Dermis microvascular lymphatic vessel endothelial cell (primary cell): ENCODE data around the gene SLC30A3. TPM values are rescaled to one million over a fixed set of nuclear protein-coding genes. Genes with fewer than 3 reads are reported as not detected.
"Not testable (repeated sequence)": the region's sequence is repeated elsewhere in the genome, so short reads cannot be mapped to it uniquely, and the experiment has no call there.

Experiments used
- DNase-seq, 2 donors: peaks; one replicate each; pipeline versions ENCODE4 v3.0.0 to v3.0.0-alpha.2; 2010; ENCODE audit warnings: low read depth in 2 of 2
- total RNA-seq: library from RNA; depleted of rRNA; stranded (reverse); fragments of >200 nt; gene quantifications from 2 replicates; pipeline ENCODE4 v1.2.1, GENCODE V29; 2014

The SLC30A3 gene, protein sequence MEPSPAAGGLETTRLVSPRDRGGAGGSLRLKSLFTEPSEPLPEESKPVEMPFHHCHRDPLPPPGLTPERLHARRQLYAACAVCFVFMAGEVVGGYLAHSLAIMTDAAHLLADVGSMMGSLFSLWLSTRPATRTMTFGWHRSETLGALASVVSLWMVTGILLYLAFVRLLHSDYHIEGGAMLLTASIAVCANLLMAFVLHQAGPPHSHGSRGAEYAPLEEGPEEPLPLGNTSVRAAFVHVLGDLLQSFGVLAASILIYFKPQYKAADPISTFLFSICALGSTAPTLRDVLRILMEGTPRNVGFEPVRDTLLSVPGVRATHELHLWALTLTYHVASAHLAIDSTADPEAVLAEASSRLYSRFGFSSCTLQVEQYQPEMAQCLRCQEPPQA
- total RNA-seq = 6.3 and 15.0 TPM in 2 replicates

GRCh38 chr2:27262379-27263286, at the start of gene SLC30A3:
Gene SLC30A3 (minus strand): TSS chr2:27263047. CDS start chr2:27262906, 141 bp downstream.
- peak in 1 of 2 donors; percentile 81 for DNase-seq

DNA sequence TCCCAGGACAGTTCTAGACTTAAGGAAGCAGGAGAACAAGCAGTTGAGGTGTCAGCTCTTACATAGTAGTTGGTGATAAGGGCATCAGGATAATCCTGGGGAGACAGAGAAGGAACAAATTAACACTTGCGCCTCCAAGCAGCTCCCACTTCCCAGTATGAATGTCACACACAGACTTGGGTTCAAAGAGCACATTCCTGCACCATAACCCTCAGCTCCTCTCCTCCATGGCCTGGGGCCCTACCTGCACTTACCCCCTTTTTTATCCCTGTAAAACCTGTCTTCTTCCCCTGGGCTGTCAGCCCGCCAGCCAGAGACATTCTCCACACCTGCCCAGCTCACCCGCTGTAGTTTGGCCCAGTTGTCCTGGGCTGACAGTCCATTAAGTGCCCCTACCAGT, 49.3 kb upstream of the SLC30A3 start:
- no peak for DNase-seq

DNA sequence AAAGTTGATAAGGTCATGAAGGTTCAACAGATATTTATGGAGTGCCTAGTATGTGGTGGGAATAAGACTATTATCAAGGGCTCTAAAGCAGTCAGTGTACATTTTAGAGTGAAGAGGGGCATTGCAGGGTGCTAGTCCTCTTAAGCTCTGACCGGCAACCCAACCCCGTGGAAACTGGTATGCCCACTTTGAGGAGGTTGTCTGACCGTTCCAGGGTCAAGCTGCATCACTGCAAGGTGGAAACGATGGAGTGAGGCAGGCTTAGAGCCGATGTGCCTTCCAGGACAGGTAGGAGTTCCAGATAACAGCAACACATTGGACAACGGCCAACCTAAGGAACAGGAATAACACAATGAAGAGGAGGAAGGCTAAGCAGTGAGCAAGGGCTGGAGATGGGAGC, 46.8 kb upstream of the SLC30A3 start:
- DNase-seq = no peak

DNA sequence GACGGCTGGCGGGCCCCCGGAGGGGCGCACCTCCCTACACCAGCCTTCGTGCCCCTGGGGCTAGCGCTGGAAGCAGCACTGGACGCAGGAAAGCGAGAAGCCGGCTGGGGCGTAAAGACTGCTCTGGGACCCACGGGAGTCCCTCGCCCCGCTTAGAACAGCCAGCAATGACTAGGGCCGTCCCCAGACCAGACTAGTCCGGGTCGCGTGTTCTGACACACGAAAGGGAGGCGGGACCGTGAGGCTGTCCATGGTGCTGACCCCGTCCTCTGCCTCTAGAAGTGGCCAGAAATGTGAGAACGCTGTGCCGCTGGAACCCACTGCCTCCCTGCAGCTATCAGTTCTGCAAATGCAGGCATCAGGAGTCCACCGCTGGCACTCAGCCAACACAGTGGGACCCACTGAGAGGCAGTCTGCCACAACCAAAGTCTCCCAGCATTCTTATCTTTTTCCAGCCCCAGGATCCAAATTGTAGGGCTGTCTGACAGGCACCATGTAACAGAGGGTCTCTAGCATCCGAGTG, 45.6 kb upstream of the SLC30A3 start, which contains the start of gene UCN:
Gene UCN (minus strand): TSS at position 87 of the 523 bp plus-strand sequence. CDS start 550 bp downstream, outside the sequence.
- DNase-seq = peak in 1 of 2 donors; percentile 67

DNA sequence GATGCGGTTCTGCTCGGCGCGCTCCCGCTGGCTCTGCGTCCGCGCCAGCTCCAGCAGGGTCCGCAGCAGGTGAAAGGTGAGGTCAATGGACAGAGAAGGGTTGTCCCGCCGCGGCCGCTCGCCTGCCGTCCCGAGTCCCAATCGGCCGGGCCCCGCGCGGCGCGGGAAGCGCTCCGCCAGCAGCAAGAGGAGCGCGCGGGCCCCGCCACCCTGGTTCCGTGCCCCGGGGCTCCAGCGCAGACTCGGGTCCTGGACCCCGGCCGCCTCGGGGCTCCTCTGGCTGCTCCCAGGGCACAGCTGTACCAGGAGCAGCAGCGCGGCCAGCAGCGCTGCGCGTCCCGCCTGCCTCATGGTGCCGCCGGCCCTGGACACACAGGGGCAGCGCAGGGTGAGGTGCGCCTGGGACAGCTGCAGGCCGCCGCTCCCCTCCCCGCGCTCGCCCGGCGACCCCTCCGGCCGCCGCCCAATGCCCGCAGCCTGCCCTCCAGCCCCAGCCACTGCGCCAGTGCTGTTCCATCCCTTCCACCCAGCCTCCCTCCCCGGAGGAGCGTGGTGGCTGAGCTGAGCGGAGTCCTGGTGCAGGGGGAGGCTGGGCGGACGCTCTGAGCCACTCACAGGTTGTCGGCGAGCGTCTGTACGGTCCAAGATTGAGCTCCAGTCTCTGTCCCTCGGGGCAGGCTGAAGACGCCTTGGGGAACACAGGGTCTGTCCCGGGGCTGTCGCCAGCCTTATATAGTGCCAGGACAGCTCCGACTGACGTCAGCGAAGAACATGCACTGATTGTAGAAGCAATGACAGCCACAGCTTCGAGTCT, 44.9 kb upstream of the SLC30A3 start:
- no peak for DNase-seq

- no peak for DNase-seq
Observed at GRCh38 chr2:27307287-27307544, 44.4 kb upstream of the SLC30A3 start.

GRCh38 chr2:27306573-27307286, 43.9 kb upstream of the SLC30A3 start:
- no peak for DNase-seq

GRCh38 chr2:27306136-27306535, 43.3 kb upstream of the SLC30A3 start:
- no peak for DNase-seq

DNA sequence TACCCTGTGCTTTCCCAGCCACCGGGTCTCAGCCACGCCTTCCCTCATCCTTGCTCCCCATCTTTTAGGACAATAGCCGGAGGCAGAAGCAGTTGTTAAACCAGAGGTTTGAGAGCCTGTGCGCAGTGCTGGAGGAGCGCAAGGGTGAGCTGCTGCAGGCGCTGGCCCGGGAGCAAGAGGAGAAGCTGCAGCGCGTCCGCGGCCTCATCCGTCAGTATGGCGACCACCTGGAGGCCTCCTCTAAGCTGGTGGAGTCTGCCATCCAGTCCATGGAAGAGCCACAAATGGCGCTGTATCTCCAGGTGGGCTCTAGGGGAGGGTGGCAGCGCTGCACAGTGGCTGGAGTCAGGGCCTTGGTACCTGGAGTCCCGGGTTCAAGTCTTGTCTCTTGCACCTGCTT, 42.7 kb upstream of the SLC30A3 start:
- no peak for DNase-seq

DNA sequence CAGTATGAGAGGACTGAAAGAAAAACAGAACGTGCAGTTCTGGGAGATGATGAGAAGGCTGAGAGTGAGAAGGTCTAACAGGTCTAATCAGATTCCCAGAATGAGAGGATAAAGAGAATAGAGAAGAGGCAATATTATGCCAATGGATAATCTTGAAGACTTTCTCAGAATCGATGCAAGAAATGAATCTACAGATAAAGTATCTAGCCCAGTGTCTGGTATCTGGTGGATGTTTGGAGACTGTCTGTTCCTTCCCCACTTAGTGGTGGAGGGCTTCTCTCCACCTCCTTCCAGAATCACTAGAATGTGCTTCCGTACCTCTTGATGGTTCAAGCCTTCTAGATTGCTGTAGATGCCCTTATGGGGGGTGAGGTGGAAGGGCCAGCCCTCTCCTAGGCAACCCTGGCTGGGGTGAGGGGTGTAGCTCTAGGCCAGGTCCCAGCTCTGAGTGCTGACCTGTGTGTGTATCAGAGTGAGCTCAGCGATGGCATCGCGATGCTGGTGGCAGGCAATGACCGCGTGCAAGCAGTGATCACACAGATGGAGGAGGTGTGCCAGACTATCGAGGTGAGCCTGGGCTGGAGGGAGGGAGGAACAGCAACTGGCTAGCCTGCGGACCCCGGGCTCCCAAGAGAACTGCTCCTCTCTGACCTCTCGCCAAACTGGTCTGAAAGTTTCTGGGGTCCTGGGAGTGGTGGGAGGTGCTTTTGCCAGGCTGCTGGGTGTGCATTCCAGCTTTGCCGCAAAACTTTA, 41.8 kb upstream of the SLC30A3 start:
- no peak for DNase-seq

DNA sequence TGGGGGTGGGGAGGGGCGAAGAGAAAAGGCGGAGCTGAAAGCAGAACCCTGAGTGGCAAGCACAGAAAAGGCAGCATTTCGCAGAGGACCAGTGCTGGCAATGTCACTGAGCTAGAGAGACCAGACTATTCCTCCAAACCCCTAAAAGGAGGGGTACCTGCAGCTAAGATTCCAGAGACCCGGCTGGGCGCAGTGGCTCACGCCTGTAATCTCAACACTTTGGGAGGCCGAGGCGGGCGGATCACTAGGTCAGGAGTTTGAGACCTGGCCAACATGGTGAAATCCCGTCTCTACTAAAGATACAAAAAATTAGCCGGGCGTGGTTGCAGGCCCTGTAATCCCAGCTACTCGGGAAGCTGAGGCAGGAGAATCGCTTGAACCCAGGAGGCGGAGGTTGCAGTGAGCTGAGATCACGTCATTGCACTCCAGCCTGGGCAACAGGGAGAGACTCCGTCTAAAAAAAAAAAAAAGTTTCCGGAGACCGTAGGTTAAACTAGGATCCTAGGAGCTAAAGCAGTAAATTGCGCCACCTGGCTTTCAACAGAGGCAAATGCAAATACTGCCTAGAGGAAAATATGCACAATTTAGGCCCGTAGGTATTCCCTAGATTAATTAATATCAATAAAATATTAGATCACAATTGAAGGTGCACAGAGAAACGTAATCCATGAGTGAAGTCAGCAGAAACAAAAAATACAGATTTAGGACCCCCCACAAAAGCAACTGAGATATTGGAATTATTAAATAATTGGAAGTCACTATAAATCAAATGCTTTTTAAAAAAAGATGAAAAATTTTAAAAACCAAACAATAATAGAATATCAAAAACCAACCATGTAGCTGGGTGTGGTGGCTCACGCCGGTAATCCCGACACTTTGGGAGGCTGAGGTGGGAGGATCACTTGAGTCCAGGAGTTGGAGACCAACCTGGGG, 40.5 kb upstream of the SLC30A3 start:
- DNase-seq = peak; percentile 75 to 81

GRCh38 chr2:27300606-27301005, 37.8 kb upstream of the SLC30A3 start:
- not testable (repeated sequence) for DNase-seq

GRCh38 chr2:27298391-27299080, 35.7 kb upstream of the SLC30A3 start:
- no peak for DNase-seq

GRCh38 chr2:27297195-27297594, 34.3 kb upstream of the SLC30A3 start:
- no peak for DNase-seq

- no peak for DNase-seq
Observed at GRCh38 chr2:27296481-27296880, 33.6 kb upstream of the SLC30A3 start.

GRCh38 chr2:27294928-27295327, 32.1 kb upstream of the SLC30A3 start:
- no peak for DNase-seq

- peak in 1 of 2 donors; percentile 20 for DNase-seq
Observed at GRCh38 chr2:27291865-27292264, 29.0 kb upstream of the SLC30A3 start.

DNA sequence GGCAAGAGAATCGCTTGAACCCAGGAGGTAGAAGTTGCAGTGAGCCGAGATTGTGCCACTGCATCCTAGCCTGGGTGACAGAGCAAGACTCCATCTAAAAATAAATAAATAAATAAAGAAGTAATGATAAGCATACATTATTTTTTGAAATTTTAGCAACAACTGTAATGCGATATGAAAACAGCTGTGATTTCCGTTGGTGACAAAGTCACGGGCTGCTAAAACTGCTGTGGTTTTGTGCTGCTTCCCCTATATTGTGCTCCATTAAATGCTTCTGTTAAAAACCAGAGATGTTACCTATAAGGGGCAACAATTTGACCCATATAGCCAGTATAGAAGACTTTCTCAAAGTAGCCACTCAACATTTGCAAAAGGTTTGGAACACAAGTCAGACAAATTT, 27.7 kb upstream of the SLC30A3 start:
- DNase-seq = no peak
